Breast epithelium (tissue), 4 donors: ENCODE measurements around the gene CUBN. TPM values are rescaled to one million over a fixed set of nuclear protein-coding genes. Genes with fewer than 3 reads are reported as not detected.

Experiments used
- DNase-seq, 2 donors: peaks; one replicate each; pipeline ENCODE4 v3.0.0-alpha.2; 2019; ENCODE audit warnings: low spot score in 2 of 2
- H3K27ac ChIP-seq, 2 donors: fragments of 200-600 bp; sonication (generic) in 1 of 2; one replicate each; pipeline ENCODE4 v1.5.1; 2016 to 2019; ENCODE audit warnings: mild to moderate bottlenecking in 1 of 2
- H3K27me3 ChIP-seq, 2 donors: fragments of 200-600 bp; sonication (generic) in 1 of 2; one replicate each; pipeline versions ENCODE4 v1.5.1 to v1.6.0; 2017 to 2019; ENCODE audit warnings: control low read depth in 1 of 2, mild to moderate bottlenecking in 1 of 2
- H3K36me3 ChIP-seq: fragments of 200-600 bp; one replicate; pipeline ENCODE4 v1.5.1; 2019
- H3K4me1 ChIP-seq, 2 donors: fragments of 200-600 bp; sonication (generic); one replicate each; pipeline ENCODE4 v1.5.1; 2016 to 2019; ENCODE audit warnings: control low read depth in 1 of 2
- H3K4me3 ChIP-seq, 3 donors: fragments of 200-600 bp; sonication (generic); 1 replicate in 2 of 3; 2 replicates in 1 of 3; pipeline ENCODE4 v1.5.1; 2016 to 2019; ENCODE audit warnings: mild to moderate bottlenecking in 3 of 3, moderate library complexity in 2 of 3
- H3K9me3 ChIP-seq, 2 donors: fragments of 200-600 bp; sonication (generic) in 1 of 2; one replicate each; pipeline ENCODE4 v1.5.1; 2016 to 2019; ENCODE audit warnings: control low read depth in 1 of 2
- POLR2A ChIP-seq: fragments of 450-650 bp; IDR thresholded peaks from one replicate; pipeline ENCODE4 v1.6.1; 2016; ENCODE audit warnings: antibody characterized with exemption, mild to moderate bottlenecking, moderate library complexity
- POLR2AphosphoS5 ChIP-seq, 3 donors: sonication (generic); formaldehyde crosslinking; IDR thresholded peaks; one replicate each; pipeline ENCODE4 v1.6.1; 2017; ENCODE audit warnings: antibody characterized with exemption in 3 of 3
- intact Hi-C: fragments of 100-400 bp; cut with DNase I; formaldehyde crosslinking; loops from one replicate; pipeline ENCODE4 v1.15.1; 2023; ENCODE audit warnings: low total_unique reads
- total RNA-seq, 3 donors: library from RNA; depleted of rRNA; stranded (reverse); fragments of >200 nt; gene quantifications; one replicate each; pipeline ENCODE4 v1.1.0, GENCODE V29; 2016
- TF ChIP-seq, protein P1 (sequence below), 3 donors: fragments of 450-650 bp; IDR thresholded peaks; one replicate each; pipeline ENCODE4 v1.5.1; 2016 to 2017; ENCODE audit warnings: antibody characterized with exemption in 3 of 3, mild to moderate bottlenecking in 3 of 3, moderate library complexity in 3 of 3

The CUBN gene
- total RNA-seq, 3 donors from 2014 or later, result 1.6 to 5.7 (median 5.0) TPM

DNA sequence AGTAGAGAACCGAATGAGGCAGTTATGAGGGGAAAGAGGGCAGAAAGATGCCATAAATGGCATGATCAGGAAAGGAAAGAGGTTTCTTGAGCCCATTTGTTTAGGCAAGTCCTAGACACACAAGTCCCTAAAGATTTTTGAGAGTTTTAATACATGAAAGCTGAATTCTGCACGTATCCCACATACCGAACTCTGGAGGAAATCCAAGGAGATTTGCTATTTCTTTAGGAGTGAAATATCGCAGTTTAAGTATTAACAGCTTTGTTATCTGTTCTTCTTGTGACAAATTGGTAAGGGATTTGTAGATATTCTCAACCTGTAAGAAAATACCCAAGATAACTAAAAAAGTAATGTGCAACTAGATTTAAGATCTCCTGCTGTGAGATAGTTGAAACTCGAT, 23.7 kb upstream of the CUBN start:
- TF ChIP-seq POLR2AphosphoS5 (IDR thresholded peaks at IDR 0.05), result no peak
- TF ChIP-seq, protein P1, sequence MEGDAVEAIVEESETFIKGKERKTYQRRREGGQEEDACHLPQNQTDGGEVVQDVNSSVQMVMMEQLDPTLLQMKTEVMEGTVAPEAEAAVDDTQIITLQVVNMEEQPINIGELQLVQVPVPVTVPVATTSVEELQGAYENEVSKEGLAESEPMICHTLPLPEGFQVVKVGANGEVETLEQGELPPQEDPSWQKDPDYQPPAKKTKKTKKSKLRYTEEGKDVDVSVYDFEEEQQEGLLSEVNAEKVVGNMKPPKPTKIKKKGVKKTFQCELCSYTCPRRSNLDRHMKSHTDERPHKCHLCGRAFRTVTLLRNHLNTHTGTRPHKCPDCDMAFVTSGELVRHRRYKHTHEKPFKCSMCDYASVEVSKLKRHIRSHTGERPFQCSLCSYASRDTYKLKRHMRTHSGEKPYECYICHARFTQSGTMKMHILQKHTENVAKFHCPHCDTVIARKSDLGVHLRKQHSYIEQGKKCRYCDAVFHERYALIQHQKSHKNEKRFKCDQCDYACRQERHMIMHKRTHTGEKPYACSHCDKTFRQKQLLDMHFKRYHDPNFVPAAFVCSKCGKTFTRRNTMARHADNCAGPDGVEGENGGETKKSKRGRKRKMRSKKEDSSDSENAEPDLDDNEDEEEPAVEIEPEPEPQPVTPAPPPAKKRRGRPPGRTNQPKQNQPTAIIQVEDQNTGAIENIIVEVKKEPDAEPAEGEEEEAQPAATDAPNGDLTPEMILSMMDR (IDR thresholded peaks at IDR 0.05), result no peak
- TF ChIP-seq POLR2A, result no peak
- no peak for DNase-seq
- no peaks in the 10 kb centered on the region for H3K4me1 ChIP-seq
- H3K27ac ChIP-seq, result no peak overlapping the region
- H3K9me3 ChIP-seq, result no peaks in the 10 kb centered on the region
- intact Hi-C loops, result no loop called here
- H3K36me3 ChIP-seq, result no peaks in the 10 kb centered on the region
- no peak overlapping the region for H3K4me3 ChIP-seq
- no peaks in the 10 kb centered on the region for H3K27me3 ChIP-seq

DNA sequence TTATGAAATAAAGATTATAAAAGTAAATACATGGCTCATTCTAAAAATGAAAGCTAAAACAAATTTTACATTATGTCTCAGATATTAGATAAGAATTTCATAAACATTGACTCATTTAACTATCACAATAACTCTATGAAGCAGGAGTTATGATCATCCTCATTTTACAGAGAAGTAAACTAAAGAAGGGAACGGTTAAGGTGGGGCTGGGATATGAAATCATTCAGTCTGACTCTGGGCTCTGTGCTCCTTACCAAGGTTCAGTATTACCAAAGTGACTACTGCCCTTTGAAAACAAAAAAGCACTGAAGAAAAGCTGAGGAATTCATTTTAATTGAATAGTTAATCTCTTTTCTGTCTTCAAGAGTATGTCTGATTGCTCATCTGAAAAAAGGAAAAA, 22.1 kb upstream of the CUBN start:
- intact Hi-C loops, result no loop called here
- no peak overlapping the region for H3K27ac ChIP-seq
- H3K36me3 ChIP-seq, result no peaks in the 10 kb centered on the region
- DNase-seq, result no peak
- H3K4me3 ChIP-seq, result no peak overlapping the region
- no peaks in the 10 kb centered on the region for H3K9me3 ChIP-seq
- TF ChIP-seq POLR2A, result no peak
- no peak for TF ChIP-seq POLR2AphosphoS5 (IDR thresholded peaks at IDR 0.05)
- TF ChIP-seq, protein P1 (IDR thresholded peaks at IDR 0.05), result no peak
- no peaks in the 10 kb centered on the region for H3K27me3 ChIP-seq
- H3K4me1 ChIP-seq, result no peaks in the 10 kb centered on the region

DNA sequence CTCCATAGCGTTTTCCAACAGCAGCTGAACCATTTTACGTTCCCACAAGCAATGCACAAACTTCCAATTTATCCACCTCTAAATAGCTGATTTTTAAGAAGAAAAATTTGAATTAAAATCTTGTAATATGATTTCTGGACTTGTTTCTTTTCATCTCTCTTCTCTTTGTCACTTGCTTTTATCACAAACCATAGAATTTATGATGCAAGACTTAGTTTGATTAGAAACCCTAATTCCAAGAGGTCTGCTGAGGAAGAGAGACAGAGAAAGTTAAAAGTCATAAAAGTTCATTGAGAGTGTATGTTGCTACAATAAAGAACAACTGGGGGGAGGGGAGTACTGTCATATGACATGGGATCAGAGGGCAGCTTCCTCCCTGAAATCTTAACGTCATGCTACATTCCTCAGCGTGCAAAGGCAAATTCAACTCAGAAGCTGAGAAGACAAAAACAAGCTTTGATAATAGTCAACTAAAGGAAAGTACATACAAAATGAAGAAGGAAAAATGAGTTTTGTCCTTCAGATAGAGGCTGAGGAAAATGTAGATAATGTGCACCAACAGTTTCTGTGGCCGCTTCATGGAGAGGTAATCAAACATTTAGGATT, 18.4 kb upstream of the CUBN start:
- no peaks in the 10 kb centered on the region for H3K36me3 ChIP-seq
- intact Hi-C loops, result no loop called here
- H3K27me3 ChIP-seq, result no peaks in the 10 kb centered on the region
- DNase-seq, result no peak
- H3K27ac ChIP-seq, result no peak overlapping the region
- H3K4me3 ChIP-seq, result no peak overlapping the region
- H3K9me3 ChIP-seq, result no peaks in the 10 kb centered on the region
- TF ChIP-seq POLR2A (no peak), POLR2AphosphoS5 (IDR thresholded peaks at IDR 0.05) (no peak)
- TF ChIP-seq, protein P1 (IDR thresholded peaks at IDR 0.05), result no peak
- H3K4me1 ChIP-seq, result no peaks in the 10 kb centered on the region

DNA sequence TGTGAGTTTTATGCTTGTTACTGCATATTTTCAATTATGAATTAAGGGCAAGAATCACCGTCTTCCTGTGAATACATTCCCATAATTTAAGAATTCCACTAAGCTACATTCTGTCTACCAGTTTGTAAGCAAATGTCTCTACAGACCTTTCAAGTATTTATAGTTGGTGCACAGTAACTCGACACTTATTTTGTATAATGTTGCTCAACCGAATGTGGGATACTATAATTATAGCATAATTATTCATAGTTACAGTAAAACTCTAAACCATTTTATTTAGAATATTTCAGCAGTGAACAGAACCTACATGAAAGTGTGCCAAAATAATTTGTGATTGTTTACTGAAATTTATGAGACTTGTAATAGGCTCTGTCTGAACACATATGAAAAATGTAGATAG, 17.3 kb upstream of the CUBN start:
- DNase-seq, result no peak
- TF ChIP-seq, protein P1 (IDR thresholded peaks at IDR 0.05), result no peak
- TF ChIP-seq POLR2A (no peak), POLR2AphosphoS5 (IDR thresholded peaks at IDR 0.05) (no peak)
- no peak overlapping the region for H3K4me3 ChIP-seq
- no peaks in the 10 kb centered on the region for H3K9me3 ChIP-seq
- H3K36me3 ChIP-seq, result no peaks in the 10 kb centered on the region
- intact Hi-C loops, result no loop called here
- no peaks in the 10 kb centered on the region for H3K27me3 ChIP-seq
- H3K27ac ChIP-seq, result no peak overlapping the region
- no peaks in the 10 kb centered on the region for H3K4me1 ChIP-seq

DNA sequence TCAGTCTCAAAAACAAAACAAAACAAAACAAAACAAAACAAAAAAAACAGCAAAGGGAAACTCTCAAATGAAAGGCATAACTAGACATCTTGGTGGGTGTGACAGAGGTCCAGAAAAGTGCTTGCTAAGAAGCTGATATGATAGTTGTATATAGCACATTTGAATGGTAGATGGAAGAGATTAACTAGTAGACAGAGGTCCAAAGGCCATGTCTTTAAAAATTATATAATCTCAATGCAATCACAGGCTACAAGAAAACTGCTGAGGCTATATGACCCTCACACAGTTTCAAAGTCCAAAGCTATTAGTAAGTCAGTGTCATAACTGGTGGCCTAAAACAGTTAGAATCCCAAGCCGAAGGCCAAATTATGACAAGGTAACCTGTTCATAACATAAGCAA, 15.6 kb upstream of the CUBN start:
- Histone ChIP-seq H3K27me3 (no peaks in the 10 kb centered on the region), H3K4me3 (no peak overlapping the region), H3K27ac (no peak overlapping the region), H3K36me3 (no peaks in the 10 kb centered on the region), H3K9me3 (no peaks in the 10 kb centered on the region), H3K4me1 (no peaks in the 10 kb centered on the region)
- intact Hi-C loops, result no loop called here
- no peak for DNase-seq
- no peak for TF ChIP-seq POLR2A
- TF ChIP-seq POLR2AphosphoS5 (IDR thresholded peaks at IDR 0.05), result no peak
- TF ChIP-seq, protein P1 (IDR thresholded peaks at IDR 0.05), result no peak
